PC-9 (cell line): ENCODE results near the gene DMWD. TPM values are rescaled to one million over a fixed set of nuclear protein-coding genes. Genes with fewer than 3 reads are reported as not detected.
A peak's percentile ranks its signal among the peaks of the same experiment; 100 is the strongest.

Experiments used
- BruUV-seq: library from RNA; stranded (reverse); fragments of 400-500 nt; replicated peaks from 2 replicates; lab custom pipeline; 2021; lab: Mats Ljungman, UMichigan
- CTCF ChIA-PET: fragments of 300-600 bp; sonication (Branson Sonifier 250); formaldehyde crosslinking; loops from one replicate; lab custom pipeline; 2022; ENCODE audit warnings: antibody characterized with exemption; lab: Charles Lee
- POLR2A ChIA-PET: fragments of 300-600 bp; sonication (Branson Sonifier 250); formaldehyde crosslinking; loops from one replicate; lab custom pipeline; 2022; ENCODE audit warnings: antibody characterized with exemption; ENCODE audit not compliant: unreplicated experiment; lab: Charles Lee
- DNase-seq, 2 experiments: peaks; one replicate each; pipeline versions ENCODE4 v3.0.0 to v3.0.0-alpha.2; 2015 to 2022; ENCODE audit warnings: mixed read lengths in 1 of 2
- H2AFZ ChIP-seq: fragments of 200-600 bp; sonication (generic); 2 replicates; pipeline ENCODE4 v1.8.1; 2017; ENCODE audit warnings: antibody characterized with exemption
- H3F3A ChIP-seq: fragments of 200-600 bp; sonication (generic); 2 replicates; pipeline ENCODE4 v1.8.1; 2017; ENCODE audit warnings: antibody characterized with exemption, mild to moderate bottlenecking, low read depth; ENCODE audit not compliant: insufficient read depth
- H3K27ac ChIP-seq: fragments of 200-600 bp; sonication (generic); 2 replicates; pipeline ENCODE4 v1.6.1; 2016; ENCODE audit warnings: mixed run types
- H3K27me3 ChIP-seq: fragments of 200-600 bp; sonication (generic); 2 replicates; pipeline ENCODE4 v1.6.1; 2016; ENCODE audit warnings: low read depth, mixed run types; ENCODE audit not compliant: insufficient read depth
- H3K36me3 ChIP-seq: fragments of 200-600 bp; sonication (generic); 2 replicates; pipeline ENCODE4 v1.6.1; 2016; ENCODE audit warnings: low read depth, mixed run types
- H3K4me1 ChIP-seq: fragments of 200-600 bp; sonication (generic); replicated peaks from 2 replicates; pipeline ENCODE4 v1.6.1; 2016; ENCODE audit warnings: mixed run types; ENCODE audit not compliant: insufficient read depth
- H3K4me2 ChIP-seq: fragments of 200-600 bp; sonication (generic); 2 replicates; pipeline ENCODE4 v1.6.1; 2017; ENCODE audit warnings: mixed run types
- H3K4me3 ChIP-seq: fragments of 200-600 bp; sonication (generic); 2 replicates; pipeline ENCODE4 v1.6.1; 2016; ENCODE audit warnings: mixed run types
- H3K79me2 ChIP-seq: fragments of 200-600 bp; sonication (generic); 2 replicates; pipeline ENCODE4 v1.6.1; 2017; ENCODE audit warnings: low read depth, mixed run types
- H3K9me2 ChIP-seq: fragments of 200-600 bp; sonication (generic); 2 replicates; pipeline ENCODE4 v1.8.1; 2017; ENCODE audit warnings: mild to moderate bottlenecking; ENCODE audit not compliant: insufficient read depth
- H3K9me3 ChIP-seq: fragments of 200-600 bp; sonication (generic); 2 replicates; pipeline ENCODE4 v1.8.1; 2016; ENCODE audit warnings: low read depth; ENCODE audit not compliant: insufficient read depth
- H4K20me1 ChIP-seq: fragments of 200-600 bp; sonication (generic); 2 replicates; pipeline ENCODE4 v1.8.1; 2017; ENCODE audit not compliant: insufficient read depth
- CTCF ChIP-seq: fragments of 200-600 bp; sonication (generic); conservative IDR thresholded peaks from 2 replicates; pipeline ENCODE4 v1.6.1; 2017; ENCODE audit warnings: mixed run types, antibody characterized with exemption, mild to moderate bottlenecking, moderate library complexity
- EZH2 ChIP-seq: fragments of 200-600 bp; sonication (generic); IDR thresholded peaks from 2 replicates; pipeline ENCODE4 v1.8.0; 2017; ENCODE audit warnings: antibody characterized with exemption, low read depth
- intact Hi-C: fragments of 100-400 bp; cut with micrococcal nuclease; formaldehyde crosslinking; loops from one replicate; pipeline ENCODE4 v1.10.0; 2022; ENCODE audit not compliant: unreplicated experiment
- total RNA-seq: library from RNA; stranded (reverse); gene quantifications from 2 replicates; pipeline ENCODE4 v1.2.3, GENCODE V29; 2021

DMWD gene
- total RNA-seq, 1 experiment from 2014 or later: 66.7 TPM

GRCh38 chr19:45770192-45771101, 22.2 kb downstream of the DMWD start:
- POLR2A ChIA-PET: no interaction called here
- BruUV-seq: no TSS peak

GRCh38 chr19:45769821-45770191, 22.8 kb downstream of the DMWD start:
- TF ChIP-seq CTCF: no peak
- TF ChIP-seq EZH2: no peak
- no peaks in the 10 kb centered on the region for H3K9me3 ChIP-seq
- no peaks in the 10 kb centered on the region for H3K9me2 ChIP-seq
- intact Hi-C loops: loop anchor here (1.0 to 5.0 kb wide), 8 partner anchors 11 to 348 kb away; partner anchors contain the start of genes ERCC1, FBXO46 and QPCTL
- H3K4me2 ChIP-seq: peak overlapping the region; percentile 87
- 0 out of 2 replicates have a peak overlapping the region, but pooled peaks have one; percentile 6 for H3K27ac ChIP-seq
- POLR2A ChIA-PET: interaction anchor here (0.5 to 1.1 kb wide), 10 partner anchors 12 to 647 kb away, joined by 3 to 58 read pairs (median 8); partner anchors contain the start of genes DMPK, QPCTL and SNRPD2
- H3K36me3 ChIP-seq: peaks cover 8% of the 10 kb centered on the region; the same call in 1 of the 2 replicates
- no peaks in the 10 kb centered on the region for H3K79me2 ChIP-seq
- H4K20me1 ChIP-seq: no peaks in the 10 kb centered on the region
- no peaks in the 10 kb centered on the region for H3K27me3 ChIP-seq
- H3F3A ChIP-seq: peaks cover 65% of the 10 kb centered on the region; the same call in 1 of the 2 replicates
- DNase-seq: no peak
- H3K4me3 ChIP-seq: peak overlapping the region; percentile 58
- CTCF ChIA-PET: interaction anchor here (0.5 to 1.5 kb wide), 15 partner anchors 13 to 159 kb away, joined by 3 to 12 read pairs (median 4); partner anchors contain the start of genes FBXO46, QPCTL and RSPH6A
- BruUV-seq: no TSS peak
- peaks cover 17% of the 10 kb centered on the region for H3K4me1 ChIP-seq
- no peak overlapping the region for H2AFZ ChIP-seq

More at GRCh38 chr19:45770192-45771101, 22.2 kb downstream of the DMWD start:
- DNase-seq: peak; percentile 79 to 92
- CTCF ChIA-PET: interaction anchor here (0.6 to 1.5 kb wide), 7 partner anchors 12 to 93 kb away, joined by 3 to 12 read pairs (median 6); partner anchors contain the start of genes DMPK, FBXO46 and RSPH6A
- TF ChIP-seq CTCF: peak; percentile 99
- TF ChIP-seq EZH2: no peak
- intact Hi-C loops: loop anchor here (1.0 kb wide), 2 partner anchors 29 to 47 kb away; no protein-coding TSS in a partner anchor
- Histone ChIP-seq H4K20me1 (no peaks in the 10 kb centered on the region), H3F3A (peaks cover 64% of the 10 kb centered on the region; the same call in 1 of the 2 replicates), H3K9me3 (no peaks in the 10 kb centered on the region), H3K36me3 (peaks cover 9% of the 10 kb centered on the region; the same call in 1 of the 2 replicates), H3K9me2 (no peaks in the 10 kb centered on the region), H3K27me3 (no peaks in the 10 kb centered on the region), H3K4me1 (peaks cover 17% of the 10 kb centered on the region), H3K4me2 (peak overlapping the region; percentile 87), H2AFZ (no peak overlapping the region), H3K4me3 (peak overlapping the region; percentile 58), H3K27ac (0 out of 2 replicates have a peak overlapping the region, but pooled peaks have one; percentile 6), H3K79me2 (no peaks in the 10 kb centered on the region)
